ENCODE data around the gene UQCC2.

Gene UQCC2

DNA sequence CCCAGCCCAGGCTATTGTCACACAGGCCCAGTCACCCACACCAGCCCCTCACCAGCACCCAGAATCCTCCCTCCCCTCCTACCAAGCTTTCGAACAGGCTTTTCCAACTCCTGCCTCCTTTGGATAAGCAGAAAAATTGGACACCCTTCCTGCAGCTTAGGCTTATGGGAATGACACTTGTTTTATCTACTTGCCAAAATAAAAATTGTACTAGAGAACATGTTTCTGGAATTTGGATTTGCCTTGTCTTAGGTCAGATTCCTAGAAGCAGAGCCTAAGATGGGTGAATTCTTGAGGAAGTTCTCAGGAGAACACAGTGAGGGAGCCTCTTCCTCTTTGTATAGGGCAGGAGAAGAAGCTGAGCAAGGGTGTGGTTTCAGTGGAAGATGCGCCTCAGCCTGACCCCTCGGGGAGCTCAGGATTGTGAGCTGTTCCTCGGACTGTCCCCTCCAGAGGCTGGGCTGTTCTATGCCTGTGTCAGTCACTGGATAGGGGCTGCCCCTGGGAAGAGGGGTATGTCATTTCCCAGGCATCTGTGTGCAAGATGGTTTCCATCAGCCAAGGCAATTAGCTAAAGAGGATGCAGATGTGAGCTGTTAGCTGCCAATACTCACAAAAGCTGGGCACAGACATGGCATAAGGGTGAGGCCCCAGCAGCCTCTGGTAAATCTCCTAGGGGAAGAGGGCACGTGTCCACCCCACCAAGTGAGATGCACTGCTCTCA lies 56.5 kb downstream of the UQCC2 start:
- no peak for DNase-seq (ENCODE audit: low read depth in 2 of 2)

DNA sequence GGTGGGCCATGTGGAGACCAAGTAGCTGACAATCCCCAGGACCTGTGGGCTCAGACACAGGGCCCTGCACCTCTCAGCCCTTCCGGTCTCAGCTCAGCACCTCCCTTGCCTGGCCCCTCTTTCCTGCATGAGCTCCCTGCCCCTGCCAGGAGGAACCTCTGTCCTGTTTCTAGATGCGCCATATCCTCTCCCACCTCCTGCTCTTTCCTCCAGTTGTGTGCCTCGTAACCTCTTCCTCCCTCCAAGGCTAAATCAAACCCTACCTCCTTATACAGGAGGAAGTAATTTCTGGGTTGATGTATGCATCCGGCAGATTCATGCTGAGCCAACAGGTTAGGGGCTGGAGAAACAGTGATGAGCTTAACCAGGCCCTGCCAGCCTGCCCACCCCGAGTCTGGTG lies 59.5 kb downstream of the UQCC2 start:
- DNase-seq (ENCODE audit: low read depth in 2 of 2), result no peak

DNA sequence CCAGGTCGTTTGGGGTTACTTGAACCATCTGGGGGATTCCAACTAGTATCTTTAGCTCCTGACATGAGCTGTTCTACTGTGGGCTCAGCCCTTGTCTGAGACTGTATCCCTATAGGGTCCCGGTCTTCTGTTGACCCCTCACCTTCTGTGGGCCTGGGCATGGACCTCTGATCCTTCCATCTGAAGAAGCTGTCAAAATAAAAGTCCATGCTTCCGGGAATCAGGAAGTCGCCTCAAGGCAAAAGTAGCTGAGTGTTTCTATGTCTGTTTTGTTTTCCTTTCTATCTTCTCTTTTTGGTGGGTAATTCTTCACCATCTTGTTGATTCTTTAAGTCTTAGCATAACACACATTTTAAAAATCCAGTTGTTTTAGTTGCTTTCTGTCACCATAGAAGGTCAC lies 60.1 kb downstream of the UQCC2 start:
- no peak for DNase-seq (ENCODE audit: low read depth in 2 of 2)
